ENCODE results near the gene ABHD8.
"Not testable (repeated sequence)": the region's sequence is repeated elsewhere in the genome, so short reads cannot be mapped to it uniquely, and the experiment has no call there.

Gene ABHD8

DNA sequence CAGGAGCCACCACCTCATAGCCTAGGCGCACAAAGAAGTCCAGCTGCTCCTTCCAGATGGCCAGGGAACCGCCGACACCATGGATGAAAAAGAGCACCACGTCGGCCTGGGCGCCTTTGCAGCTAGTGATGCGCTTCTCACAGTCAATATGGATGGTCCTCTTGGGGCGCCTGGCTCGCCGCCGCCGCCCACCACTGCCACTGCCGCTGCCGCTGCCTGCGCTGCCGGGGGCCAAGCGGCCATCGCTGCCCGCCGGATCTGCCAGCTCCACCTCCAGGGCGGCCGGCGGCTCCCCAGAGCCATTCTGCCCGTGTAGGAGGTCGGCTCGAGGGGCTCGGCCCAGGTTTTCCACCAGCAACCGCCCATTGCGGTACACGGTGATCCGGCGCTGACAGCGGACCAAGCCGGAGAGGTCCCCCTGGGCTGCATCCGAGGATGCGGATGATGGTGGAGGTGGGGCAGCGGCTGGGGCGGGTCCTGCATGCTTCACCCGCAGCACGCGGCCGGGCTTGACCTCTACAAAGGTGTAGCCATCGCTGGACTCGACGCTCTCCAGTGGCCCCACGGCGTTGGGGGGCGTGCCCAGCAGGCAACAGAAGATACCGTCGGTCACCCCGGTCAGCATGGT is 2.1 kb downstream of the ABHD8 start:
- DNase-seq (ENCODE audit: extremely low read depth in 1 of 2, low read depth in 1 of 2): no peak

DNA sequence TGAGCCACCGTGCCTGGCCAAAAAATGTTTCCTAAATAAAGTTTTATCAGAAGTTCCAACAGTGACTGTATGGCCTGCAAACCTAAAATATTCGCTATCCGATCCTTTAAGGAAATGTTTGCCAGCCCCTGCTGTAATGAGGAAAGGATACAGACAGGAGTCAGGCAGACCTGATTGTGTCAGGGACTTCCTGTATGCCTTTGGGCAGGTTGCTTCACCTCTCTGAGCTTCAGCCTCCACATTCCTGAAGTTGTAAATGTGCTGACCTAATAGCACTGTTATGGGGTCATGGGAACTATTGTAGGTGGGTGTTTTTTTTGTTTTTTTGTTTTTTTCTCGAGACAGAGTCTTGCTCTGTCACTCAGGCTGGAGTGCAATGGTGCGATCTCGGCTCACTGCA is 6.2 kb downstream of the ABHD8 start:
- no peak for DNase-seq (ENCODE audit: extremely low read depth in 1 of 2, low read depth in 1 of 2)

- DNase-seq (ENCODE audit: extremely low read depth in 1 of 2, low read depth in 1 of 2): no peak
Measured at GRCh38 chr19:17296273-17296672, 7.0 kb downstream of the ABHD8 start.

DNA sequence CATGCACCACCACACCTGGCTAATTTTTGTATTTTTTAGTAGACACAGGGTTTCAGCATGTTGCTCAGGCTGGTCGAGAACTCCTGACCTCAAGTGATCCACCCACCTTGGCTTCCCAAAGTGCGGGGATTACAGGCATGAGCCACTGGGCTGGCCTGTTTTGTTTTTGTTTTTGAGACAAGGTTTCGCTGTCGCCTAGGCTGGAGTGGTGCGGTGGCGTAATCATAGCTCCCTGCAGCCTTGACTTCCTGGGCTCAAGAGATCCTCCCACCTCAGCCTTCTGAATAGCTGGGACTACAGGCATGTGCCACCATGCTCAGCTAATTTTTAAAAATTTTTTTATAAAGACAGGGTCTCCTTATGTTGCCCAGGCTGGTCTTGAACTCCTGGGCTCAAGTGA is 7.7 kb downstream of the ABHD8 start:
- not testable (repeated sequence) for DNase-seq (ENCODE audit: extremely low read depth in 1 of 2, low read depth in 1 of 2)

DNA sequence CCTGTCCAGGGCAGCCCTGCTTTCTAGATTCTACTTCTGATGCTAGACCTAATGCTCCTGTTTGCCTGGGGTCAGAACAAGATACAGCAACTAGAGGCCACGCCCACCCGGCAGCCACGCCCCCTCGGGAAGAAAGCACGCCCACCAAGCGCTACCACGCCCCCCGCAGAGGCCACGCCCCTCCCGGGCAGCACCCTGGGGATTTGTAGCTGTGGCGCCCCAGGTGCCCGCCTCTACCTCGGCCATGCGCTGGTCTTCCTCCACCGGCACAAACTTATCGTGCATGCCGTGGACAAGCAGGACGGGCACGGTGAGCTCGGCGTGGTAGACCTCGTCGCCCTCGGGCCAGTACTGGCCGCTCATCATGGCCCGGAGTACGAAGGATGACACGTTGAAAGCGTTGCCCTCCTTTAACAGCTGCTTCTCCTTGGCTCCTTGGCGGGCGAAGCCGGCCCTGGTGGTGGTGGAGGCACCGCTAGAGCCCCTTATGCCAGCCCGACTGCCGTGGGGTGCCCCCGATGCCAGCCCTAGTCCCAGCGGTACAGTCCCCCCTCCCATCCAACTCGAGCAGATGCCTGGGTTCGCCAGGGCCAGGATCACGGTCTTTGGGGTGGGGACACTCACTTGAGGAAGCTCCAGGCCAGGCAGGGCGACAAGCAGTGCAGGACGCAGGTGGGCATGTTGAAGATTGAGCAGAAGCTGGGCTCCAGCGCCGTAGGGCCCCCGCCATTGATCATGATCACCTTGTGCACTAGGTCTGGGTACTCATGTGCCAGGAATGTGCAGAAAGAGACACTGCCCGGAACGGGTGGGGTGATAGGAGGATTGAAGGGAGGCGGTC is 9.0 kb downstream of the ABHD8 start:
- peak; percentile 39 to 40 for DNase-seq (ENCODE audit: extremely low read depth in 1 of 2, low read depth in 1 of 2)

- no peak for DNase-seq (ENCODE audit: extremely low read depth in 1 of 2, low read depth in 1 of 2)
Measured at GRCh38 chr19:17293605-17294004, 9.6 kb downstream of the ABHD8 start.

GRCh38 chr19:17292301-17293074 is 10.7 kb downstream of the ABHD8 start:
- peak; percentile 63 to 67 for DNase-seq (ENCODE audit: extremely low read depth in 1 of 2, low read depth in 1 of 2)

- DNase-seq (ENCODE audit: extremely low read depth in 1 of 2, low read depth in 1 of 2): peak in 1 of 2 donors; percentile 53
Measured at GRCh38 chr19:17289489-17289888, 13.7 kb downstream of the ABHD8 start.

DNA sequence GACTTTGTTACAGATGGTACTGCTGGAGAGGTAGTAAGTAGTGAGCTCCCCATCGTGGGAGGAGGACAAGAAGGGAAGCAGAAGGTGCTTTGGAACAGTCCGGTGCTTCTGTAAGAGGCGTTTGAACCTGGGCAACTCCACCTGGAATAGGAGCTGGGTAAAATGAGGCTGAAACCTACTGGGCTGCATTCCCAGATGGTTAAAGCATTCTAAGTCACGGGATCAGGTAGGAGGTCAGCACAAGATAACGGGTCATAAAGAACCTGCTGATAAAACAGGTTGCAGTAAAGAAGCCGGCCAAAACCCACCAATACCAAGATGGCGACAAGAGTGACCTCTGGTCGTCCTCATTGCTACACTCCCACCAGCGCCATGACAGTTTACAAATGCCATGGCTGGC is 16.5 kb downstream of the ABHD8 start:
- DNase-seq (ENCODE audit: extremely low read depth in 1 of 2, low read depth in 1 of 2): no peak

DNA sequence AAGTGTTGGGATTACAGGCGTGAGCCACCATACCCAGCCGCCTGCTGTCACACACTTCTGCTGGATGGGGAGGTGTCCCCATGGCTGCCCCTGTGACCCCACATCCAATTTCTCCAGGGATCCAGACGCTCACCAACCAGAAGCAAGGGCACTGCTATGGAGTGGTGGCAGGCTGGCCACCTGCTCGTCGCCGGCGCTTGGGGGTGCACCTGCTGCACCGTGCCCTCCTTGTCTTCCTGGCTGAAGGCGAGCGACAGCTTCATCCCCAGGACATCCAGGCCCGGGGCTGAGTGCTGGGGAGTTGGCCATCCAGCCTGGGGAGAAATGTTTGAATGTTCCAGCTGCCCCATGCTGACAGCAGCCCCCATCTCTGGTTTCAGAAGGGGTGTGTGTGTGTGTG is 17.0 kb downstream of the ABHD8 start:
- DNase-seq (ENCODE audit: extremely low read depth in 1 of 2, low read depth in 1 of 2): no peak

- DNase-seq (ENCODE audit: extremely low read depth in 1 of 2, low read depth in 1 of 2): no peak
Measured at GRCh38 chr19:17285415-17286135, 17.6 kb downstream of the ABHD8 start.

GRCh38 chr19:17283504-17283996 is 19.7 kb downstream of the ABHD8 start:
- no peak for DNase-seq (ENCODE audit: extremely low read depth in 1 of 2, low read depth in 1 of 2)

GRCh38 chr19:17282488-17283125 is 20.6 kb downstream of the ABHD8 start:
- DNase-seq (ENCODE audit: extremely low read depth in 1 of 2, low read depth in 1 of 2): peak; percentile 58 to 76

DNA sequence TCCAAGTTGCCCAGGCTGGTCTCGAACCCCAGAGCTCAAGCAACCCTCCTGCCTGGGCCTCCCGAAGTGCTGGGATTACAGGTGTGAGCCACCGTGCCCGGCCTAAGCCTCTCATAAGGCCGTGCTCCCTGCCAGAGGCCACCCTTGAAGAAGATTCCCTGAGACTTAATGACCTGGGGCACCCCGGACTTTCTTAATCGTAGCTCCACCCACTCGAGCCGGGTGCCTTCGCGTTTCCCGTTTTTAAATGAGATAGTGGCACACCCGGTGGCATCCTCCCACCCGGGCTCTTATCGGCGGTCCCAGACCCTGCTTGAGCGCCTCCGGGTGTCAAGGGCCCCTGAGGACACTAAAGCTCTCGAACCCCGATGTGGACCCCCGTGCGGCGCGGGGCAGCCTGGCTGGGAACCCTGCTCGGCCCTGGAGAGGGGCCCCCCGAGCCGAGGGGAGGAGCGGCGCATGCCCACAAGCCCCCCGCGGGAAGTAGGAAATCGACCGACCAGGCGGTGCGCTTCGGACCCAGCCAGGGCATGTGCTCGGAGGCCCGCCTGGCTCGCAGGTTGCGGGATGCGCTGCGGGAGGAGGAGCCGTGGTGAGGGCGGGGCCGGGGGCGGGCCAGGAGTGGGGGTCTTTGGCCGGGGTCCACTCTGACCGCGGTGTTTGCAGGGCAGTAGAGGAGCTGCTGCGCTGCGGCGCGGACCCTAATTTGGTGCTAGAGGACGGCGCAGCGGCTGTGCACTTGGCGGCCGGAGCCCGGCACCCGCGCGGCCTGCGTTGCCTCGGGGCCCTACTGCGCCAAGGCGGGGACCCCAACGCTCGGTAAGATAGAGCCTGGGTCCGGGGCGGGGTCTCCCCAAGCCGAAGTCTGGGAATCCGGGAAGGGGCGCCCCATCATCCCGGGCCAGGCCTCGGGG is 21.6 kb downstream of the ABHD8 start, which contains the start of gene ANKLE1:
Gene ANKLE1, plus strand, starts transcription at position 511 of the 914 bp plus-strand sequence. Its CDS starts 20 bp downstream, at position 531.
- peak in 1 of 2 donors; percentile 46 for DNase-seq (ENCODE audit: extremely low read depth in 1 of 2, low read depth in 1 of 2)

- no peak for DNase-seq (ENCODE audit: extremely low read depth in 1 of 2, low read depth in 1 of 2)
Measured at GRCh38 chr19:17279436-17279835, 23.8 kb downstream of the ABHD8 start.

- no peak for DNase-seq (ENCODE audit: extremely low read depth in 1 of 2, low read depth in 1 of 2)
Measured at GRCh38 chr19:17275441-17276175, 27.6 kb downstream of the ABHD8 start.

GRCh38 chr19:17274892-17275291 is 28.3 kb downstream of the ABHD8 start:
- not testable (repeated sequence) for DNase-seq (ENCODE audit: extremely low read depth in 1 of 2, low read depth in 1 of 2)

- no peak for DNase-seq (ENCODE audit: extremely low read depth in 1 of 2, low read depth in 1 of 2)
Measured at GRCh38 chr19:17268754-17269153, 34.5 kb downstream of the ABHD8 start.

Measured in stimulated activated CD8-positive, alpha-beta memory T cell treated with anti-CD3 and anti-CD28 coated beads, Interleukin-7, amount 100 ng/mL, for 48 hours (primary cell).